Stimulated activated CD8-positive, alpha-beta memory T cell treated with anti-CD3 and anti-CD28 coated beads, Interleukin-12 subunit alpha, Interleukin-12 subunit beta, amount 100 ng/mL, for 1 hour (primary cell): ENCODE measurements around the gene BRIP1.
"Not testable (repeated sequence)": the region's sequence is repeated elsewhere in the genome, so short reads cannot be mapped to it uniquely, and the experiment has no call there.

ENCODE experiments used
- DNase-seq: peaks from one replicate; pipeline ENCODE4 v3.0.0-alpha.2; 2020; ENCODE audit warnings: low read depth

BRIP1 gene

GRCh38 chr17:61727798-61728197, 135.5 kb downstream of the BRIP1 start:
- DNase-seq, result not testable (repeated sequence)

- DNase-seq, result no peak
These were observed 136.4 kb downstream of the BRIP1 start for GRCh38 chr17:61726977-61727376.

GRCh38 chr17:61724777-61725176, 138.6 kb downstream of the BRIP1 start:
- no peak for DNase-seq

GRCh38 chr17:61723914-61724313, 139.4 kb downstream of the BRIP1 start:
- no peak for DNase-seq

- no peak for DNase-seq
These were observed 140.1 kb downstream of the BRIP1 start for GRCh38 chr17:61723183-61723582.

- no peak for DNase-seq
These were observed 140.9 kb downstream of the BRIP1 start for GRCh38 chr17:61722398-61722797.

GRCh38 chr17:61720016-61720795, 143.1 kb downstream of the BRIP1 start:
- DNase-seq, result no peak

- not testable (repeated sequence) for DNase-seq
These were observed 144.1 kb downstream of the BRIP1 start for GRCh38 chr17:61719220-61719619.

GRCh38 chr17:61718022-61718421, 145.3 kb downstream of the BRIP1 start:
- no peak for DNase-seq

- DNase-seq, result no peak
These were observed 146.0 kb downstream of the BRIP1 start for GRCh38 chr17:61717352-61717751.

GRCh38 chr17:61716225-61716829, 147.0 kb downstream of the BRIP1 start:
- DNase-seq, result no peak

- DNase-seq, result no peak
These were observed 148.0 kb downstream of the BRIP1 start for GRCh38 chr17:61715348-61715747.

- DNase-seq, result no peak
These were observed 149.0 kb downstream of the BRIP1 start for GRCh38 chr17:61714300-61714699.

GRCh38 chr17:61713035-61713434, 150.3 kb downstream of the BRIP1 start:
- no peak for DNase-seq

- no peak for DNase-seq
These were observed 152.8 kb downstream of the BRIP1 start for GRCh38 chr17:61710546-61710945.

- no peak for DNase-seq
These were observed 153.8 kb downstream of the BRIP1 start for GRCh38 chr17:61709567-61709966.

GRCh38 chr17:61704935-61705449, 158.3 kb downstream of the BRIP1 start:
- DNase-seq, result no peak

- DNase-seq, result no peak
These were observed 160.9 kb downstream of the BRIP1 start for GRCh38 chr17:61702450-61702849.

GRCh38 chr17:61701978-61702377, 161.3 kb downstream of the BRIP1 start:
- DNase-seq, result no peak

GRCh38 chr17:61701334-61701733, 162.0 kb downstream of the BRIP1 start:
- no peak for DNase-seq

- no peak for DNase-seq
These were observed 163.1 kb downstream of the BRIP1 start for GRCh38 chr17:61700252-61700651.

- DNase-seq, result no peak
These were observed 163.6 kb downstream of the BRIP1 start for GRCh38 chr17:61699694-61700093.

GRCh38 chr17:61699032-61699431, 164.3 kb downstream of the BRIP1 start:
- DNase-seq, result no peak

- DNase-seq, result no peak
These were observed 165.1 kb downstream of the BRIP1 start for GRCh38 chr17:61698244-61698643.
